HL-60/S4 treated with phorbol 12-myristate 13-acetate at 8.2 ng/mL for 4 days and 3 days (cell line): ENCODE measurements around the gene PRDM16.

Source experiments
- in situ Hi-C: fragments of 300-500 bp; cut with MboI; formaldehyde crosslinking; loops from 2 replicates; pipeline ENCODE4 v1.15.0; 2022; ENCODE audit warnings: low sequenced_read_pairs

PRDM16 gene

GRCh38 chr1:3249631-3250501 lies 180.9 kb downstream of the PRDM16 start:
- in situ Hi-C loops, result no loop called here

GRCh38 chr1:3250624-3251023 lies 181.6 kb downstream of the PRDM16 start:
- in situ Hi-C loops, result no loop called here

- in situ Hi-C loops, result no loop called here
These were observed 182.2 kb downstream of the PRDM16 start for GRCh38 chr1:3251099-3251806.

- in situ Hi-C loops, result no loop called here
These were observed 182.9 kb downstream of the PRDM16 start for GRCh38 chr1:3251807-3252428.

- in situ Hi-C loops, result no loop called here
These were observed 186.7 kb downstream of the PRDM16 start for GRCh38 chr1:3255680-3256079.

GRCh38 chr1:3257788-3258187 lies 188.8 kb downstream of the PRDM16 start:
- in situ Hi-C loops, result no loop called here

GRCh38 chr1:3258386-3259003 lies 189.5 kb downstream of the PRDM16 start:
- in situ Hi-C loops, result no loop called here

GRCh38 chr1:3259020-3259419 lies 190.0 kb downstream of the PRDM16 start:
- in situ Hi-C loops, result no loop called here

- in situ Hi-C loops, result no loop called here
These were observed 192.3 kb downstream of the PRDM16 start for GRCh38 chr1:3261007-3261968.

- in situ Hi-C loops, result no loop called here
These were observed 193.1 kb downstream of the PRDM16 start for GRCh38 chr1:3261969-3262579.

- in situ Hi-C loops, result no loop called here
These were observed 193.8 kb downstream of the PRDM16 start for GRCh38 chr1:3262681-3263286.

GRCh38 chr1:3263790-3264189 lies 194.8 kb downstream of the PRDM16 start:
- in situ Hi-C loops, result no loop called here

GRCh38 chr1:3264456-3264855 lies 195.5 kb downstream of the PRDM16 start:
- in situ Hi-C loops, result no loop called here

GRCh38 chr1:3265835-3266805 lies 197.1 kb downstream of the PRDM16 start:
- in situ Hi-C loops, result no loop called here

- in situ Hi-C loops, result no loop called here
These were observed 198.0 kb downstream of the PRDM16 start for GRCh38 chr1:3266870-3267549.

- in situ Hi-C loops, result no loop called here
These were observed 198.7 kb downstream of the PRDM16 start for GRCh38 chr1:3267550-3268270.

GRCh38 chr1:3268281-3268680 lies 199.3 kb downstream of the PRDM16 start:
- in situ Hi-C loops, result no loop called here
